Jurkat, Clone E6-1 (cell line): ENCODE data around the gene OR10G7.
"Not testable (repeated sequence)": the region's sequence is repeated elsewhere in the genome, so short reads cannot be mapped to it uniquely, and the experiment has no call there.

Source experiments
- DNase-seq: peaks from one replicate; pipeline ENCODE4 v3.0.0-alpha.2; 2011; ENCODE audit warnings: low read depth, low spot score
- H3K4me3 ChIP-seq: 2 replicates; pipeline ENCODE4 v1.5.1; 2011; ENCODE audit warnings: mild to moderate bottlenecking, low read length, control low read depth, moderate library complexity

OR10G7 gene

GRCh38 chr11:124052966-124053365 lies 11.8 kb upstream of the OR10G7 start:
- no peak overlapping the region for H3K4me3 ChIP-seq
- no peak for DNase-seq

GRCh38 chr11:124050748-124051147 lies 9.6 kb upstream of the OR10G7 start:
- DNase-seq: no peak
- no peak overlapping the region for H3K4me3 ChIP-seq

DNA sequence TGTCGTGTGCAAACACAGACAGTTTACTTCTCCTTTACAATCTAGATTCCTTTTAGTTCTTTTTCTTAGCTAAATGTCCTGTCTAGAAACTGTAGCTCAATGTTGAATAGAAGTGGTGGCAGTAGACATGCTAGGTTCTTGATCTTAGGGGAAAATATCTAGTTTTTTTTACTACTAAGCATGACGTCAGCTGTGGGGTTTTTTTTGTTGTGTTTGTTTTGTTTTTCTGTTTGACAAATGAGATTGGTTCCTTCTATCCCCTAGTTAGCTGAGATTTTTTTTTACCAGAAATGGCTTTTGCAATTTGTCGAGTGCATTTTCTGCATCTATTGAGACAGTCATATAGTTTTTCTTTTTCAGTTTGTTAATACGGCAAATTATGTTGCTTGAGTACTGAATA lies 2.3 kb upstream of the OR10G7 start:
- no peak overlapping the region for H3K4me3 ChIP-seq

DNA sequence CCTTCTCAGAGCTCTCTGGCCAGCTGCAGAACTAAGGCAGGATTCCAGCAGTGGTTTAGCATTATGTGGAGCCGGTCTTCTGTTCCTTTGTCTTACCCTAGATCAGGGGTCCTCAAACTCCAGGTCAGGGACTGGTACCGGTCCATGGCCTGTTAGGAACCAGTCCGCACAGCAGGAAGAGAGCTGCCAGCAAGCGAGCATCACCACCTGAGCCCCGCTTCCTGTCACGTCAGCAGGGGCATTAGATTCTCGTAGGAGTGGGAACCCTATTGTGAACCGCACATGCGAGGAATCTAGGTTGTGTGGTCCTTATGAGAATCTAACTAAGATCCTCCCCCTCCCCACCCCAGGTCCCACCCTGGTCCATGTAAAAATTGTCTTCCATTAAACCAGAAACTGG lies 1.6 kb downstream of the OR10G7 start:
- DNase-seq: no peak
- no peak overlapping the region for H3K4me3 ChIP-seq

More for the DNA sequence above, 2.3 kb upstream of the OR10G7 start:
- no peak for DNase-seq

DNA sequence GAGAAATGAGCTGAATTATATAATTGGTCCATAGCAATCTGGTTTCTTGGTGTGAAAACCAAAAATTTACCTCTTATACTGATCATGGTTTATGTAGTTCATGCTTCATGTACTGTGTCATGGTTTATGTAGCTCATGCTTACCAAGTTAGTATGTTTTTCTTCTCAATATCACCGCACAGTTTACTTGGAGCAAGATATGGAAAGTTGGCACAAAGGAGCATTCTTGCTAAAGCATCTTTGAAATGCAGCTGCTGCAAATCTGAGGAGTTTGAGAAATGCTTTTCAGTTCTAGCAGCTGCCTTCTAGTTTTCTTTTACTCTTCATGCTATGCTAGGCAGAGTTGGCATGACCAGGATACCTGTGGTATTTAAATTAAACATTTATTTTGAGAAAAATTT lies 4.5 kb downstream of the OR10G7 start:
- H3K4me3 ChIP-seq: no peak overlapping the region
- DNase-seq: no peak

DNA sequence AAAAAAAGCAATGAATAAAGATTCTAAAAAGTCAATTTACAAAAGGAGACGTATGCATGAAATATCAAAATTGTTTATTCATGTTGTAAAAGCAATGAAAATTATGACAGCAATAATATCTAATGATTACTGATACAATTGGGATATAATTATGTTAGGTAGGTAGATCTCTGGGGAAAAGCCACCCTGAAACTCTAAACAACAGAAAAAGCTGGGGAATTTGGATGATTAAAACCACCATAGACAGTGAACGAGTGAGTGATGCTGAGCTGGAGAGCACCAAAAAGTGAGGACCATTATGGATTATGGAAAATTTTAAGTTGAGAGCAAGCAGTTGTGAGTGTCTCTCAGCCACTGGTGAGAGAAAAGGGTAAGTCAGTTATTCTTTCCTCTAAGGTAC lies 14.6 kb downstream of the OR10G7 start, which contains the start of gene OR10G8:
Gene OR10G8, plus strand, starts transcription at position 301 of the 400 bp plus-strand sequence. CDS start 2,825 bp downstream, outside the sequence.
- DNase-seq: no peak

GRCh38 chr11:124015837-124016236 lies 25.3 kb downstream of the OR10G7 start:
- DNase-seq, H3K4me3 ChIP-seq: not testable (repeated sequence)

More for the DNA sequence above, 14.6 kb downstream of the OR10G7 start, which contains the start of gene OR10G8:
- H3K4me3 ChIP-seq: no peak within 1 kb of the TSS

- no peak within 1 kb of the TSS for H3K4me3 ChIP-seq
- no peak for DNase-seq
Observed at GRCh38 chr11:124012697-124013096, 28.4 kb downstream of the OR10G7 start, which contains the start of gene OR10G4. OR10G4 (plus strand) TSS chr11:124012997; CDS start chr11:124015575, 2,578 bp downstream.

DNA sequence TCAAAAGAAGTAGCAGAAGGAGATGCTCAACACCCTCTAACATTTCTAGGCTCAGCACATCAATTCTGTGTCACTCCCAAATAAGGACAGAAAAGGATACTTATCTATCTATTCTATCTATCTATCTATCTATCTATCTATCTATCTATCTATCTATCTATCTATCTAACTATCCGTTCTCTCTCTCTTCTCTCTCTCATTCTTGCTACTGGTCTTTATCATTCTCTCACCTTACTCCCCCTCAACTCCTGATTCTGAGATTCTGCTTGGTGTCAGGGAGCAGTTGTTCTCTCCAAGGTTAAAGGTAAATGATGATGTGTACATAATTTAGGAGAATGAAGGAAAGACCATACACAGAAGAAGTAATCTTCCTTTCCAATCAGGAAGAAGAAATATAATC lies 46.0 kb downstream of the OR10G7 start, which contains the start of gene OR10G6:
Gene OR10G6, minus strand, starts transcription at position 43 of the 400 bp plus-strand sequence. Its CDS starts 0 bp downstream, at position 43.
- DNase-seq: no peak
- no peak within 1 kb of the TSS for H3K4me3 ChIP-seq
